GM12892 (cell line): Measurements from ENCODE around the gene UBE3A.

Source experiments
- POLR2A ChIP-seq: IDR thresholded peaks from 2 replicates; pipeline ENCODE4 v1.6.1; 2011; ENCODE audit warnings: low read depth, low read length, control low read depth
- POLR2AphosphoS5 ChIP-seq: IDR thresholded peaks from 2 replicates; pipeline ENCODE4 v1.6.1; 2011; ENCODE audit warnings: low read depth, low read length, control low read depth
- TAF1 ChIP-seq: IDR thresholded peaks from 2 replicates; pipeline ENCODE4 v1.6.1; 2011; ENCODE audit warnings: low read depth, mild to moderate bottlenecking, control low read depth, low read length, borderline replicate concordance

GRCh38 chr15:25342629-25343028 lies 96.2 kb downstream of the UBE3A start:
- no peak for TF ChIP-seq POLR2A
- no peak for TF ChIP-seq POLR2AphosphoS5
- TF ChIP-seq TAF1, result no peak
